ENCODE measurements around the gene CHRNA5. TPM values are rescaled to one million over a fixed set of nuclear protein-coding genes. Genes with fewer than 3 reads are reported as not detected.
A peak's percentile ranks its signal among the peaks of the same experiment; 100 is the strongest.
"Not testable (repeated sequence)": the region's sequence is repeated elsewhere in the genome, so short reads cannot be mapped to it uniquely, and the experiment has no call there.

Gene CHRNA5
- 1 to 10 TPM in 1 of 2 donors, under 1 TPM in 1; 0.27 to 1.6 TPM for total RNA-seq

- Histone ChIP-seq H3K4me3 (peak within 1 kb of the TSS; percentile 70), H3K36me3 (no peaks in the 10 kb centered on the region), H3K4me1 (ENCODE audit: control insufficient read depth in 1 of 2, low read depth in 2 of 2) (peaks cover 0 to 8% of the 10 kb centered on the region in 2 donors), H3K27ac (no peak within 1 kb of the TSS), H3K9me3 (no peaks in the 10 kb centered on the region), H3K27me3 (replicated peaks; ENCODE audit: insufficient read depth) (no peaks in the 10 kb centered on the region)
- no peak for TF ChIP-seq CTCF (IDR thresholded peaks at IDR 0.05)
- ATAC-seq (ENCODE audit: insufficient number of reproducible peaks, low FRiP score, low read depth): peak; percentile 72
- DNase-seq (ENCODE audit: low spot score): peak; percentile 74
Observed at GRCh38 chr15:78565097-78565950, at the start of gene CHRNA5. Gene CHRNA5 (plus strand): TSS chr15:78565520. CDS start chr15:78565720, 200 bp downstream.

GRCh38 chr15:78520035-78520434, 45.3 kb upstream of the CHRNA5 start:
- ATAC-seq (ENCODE audit: insufficient number of reproducible peaks, low FRiP score, low read depth); H3K4me3 ChIP-seq; H3K27ac ChIP-seq; H3K4me1 ChIP-seq (ENCODE audit: control insufficient read depth in 1 of 2, low read depth in 2 of 2); H3K9me3 ChIP-seq; H3K27me3 ChIP-seq (replicated peaks; ENCODE audit: insufficient read depth); DNase-seq (ENCODE audit: low spot score); H3K36me3 ChIP-seq: not testable (repeated sequence)

- H3K27me3 ChIP-seq (replicated peaks; ENCODE audit: insufficient read depth): no peaks in the 10 kb centered on the region
- no peak overlapping the region for H3K4me3 ChIP-seq
- H3K36me3 ChIP-seq: no peaks in the 10 kb centered on the region
- DNase-seq (ENCODE audit: low spot score): no peak
- ATAC-seq (ENCODE audit: insufficient number of reproducible peaks, low FRiP score, low read depth): no peak
- H3K9me3 ChIP-seq: no peaks in the 10 kb centered on the region
- no peak overlapping the region for H3K27ac ChIP-seq
- no peak for TF ChIP-seq CTCF (IDR thresholded peaks at IDR 0.05)
- H3K4me1 ChIP-seq (ENCODE audit: control insufficient read depth in 1 of 2, low read depth in 2 of 2): no peaks in the 10 kb centered on the region
Observed at GRCh38 chr15:78524230-78524629, 41.1 kb upstream of the CHRNA5 start.

- ATAC-seq (ENCODE audit: insufficient number of reproducible peaks, low FRiP score, low read depth) (no peak), DNase-seq (ENCODE audit: low spot score) (no peak)
- Histone ChIP-seq H3K9me3 (no peaks in the 10 kb centered on the region), H3K27ac (no peak overlapping the region), H3K27me3 (replicated peaks; ENCODE audit: insufficient read depth) (no peaks in the 10 kb centered on the region), H3K4me3 (no peak overlapping the region), H3K4me1 (ENCODE audit: control insufficient read depth in 1 of 2, low read depth in 2 of 2) (no peaks in the 10 kb centered on the region), H3K36me3 (no peaks in the 10 kb centered on the region)
- TF ChIP-seq CTCF (IDR thresholded peaks at IDR 0.05): no peak
Observed at GRCh38 chr15:78527325-78527724, 38.0 kb upstream of the CHRNA5 start.

- no peak overlapping the region for H3K27ac ChIP-seq
- H3K9me3 ChIP-seq: no peaks in the 10 kb centered on the region
- TF ChIP-seq CTCF (IDR thresholded peaks at IDR 0.05): no peak
- no peaks in the 10 kb centered on the region for H3K4me1 ChIP-seq (ENCODE audit: control insufficient read depth in 1 of 2, low read depth in 2 of 2)
- no peaks in the 10 kb centered on the region for H3K27me3 ChIP-seq (replicated peaks; ENCODE audit: insufficient read depth)
- DNase-seq (ENCODE audit: low spot score): no peak
- H3K4me3 ChIP-seq: no peak overlapping the region
- no peaks in the 10 kb centered on the region for H3K36me3 ChIP-seq
- no peak for ATAC-seq (ENCODE audit: insufficient number of reproducible peaks, low FRiP score, low read depth)
Observed at GRCh38 chr15:78533331-78533730, 32.0 kb upstream of the CHRNA5 start.
